ENCODE data around the gene CFAP74. TPM values are rescaled to one million over a fixed set of nuclear protein-coding genes. Genes with fewer than 3 reads are reported as not detected.

CFAP74 gene
- total RNA-seq, 4 donors from 2014 or later: not detected

GRCh38 chr1:1963570-1963969, 40.0 kb downstream of the CFAP74 start:
- Histone ChIP-seq H3K27ac (no peak overlapping the region), H3K36me3 (no peaks in the 10 kb centered on the region), H3K4me1 (no peaks in the 10 kb centered on the region), H3K4me3 (no peak overlapping the region), H3K27me3 (peaks cover 50 to 75% (median 53%) of the 10 kb centered on the region in 3 donors), H3K9me3 (no peaks in the 10 kb centered on the region)
- no peak for ATAC-seq
- intact Hi-C loops (cut with DNase I; ENCODE audit: low total_unique reads): no loop called here
- no peak for DNase-seq
- no peak for TF ChIP-seq CTCF (IDR thresholded peaks at IDR 0.05 in 4 of 5, conservative IDR thresholded peaks at IDR 0.05 in 1 of 5)
- TF ChIP-seq POLR2A (IDR thresholded peaks at IDR 0.05): no peak
- in situ Hi-C loops (cut with MboI; ENCODE audit: low sequenced_read_pairs in 4 of 4): no loop called here

DNA sequence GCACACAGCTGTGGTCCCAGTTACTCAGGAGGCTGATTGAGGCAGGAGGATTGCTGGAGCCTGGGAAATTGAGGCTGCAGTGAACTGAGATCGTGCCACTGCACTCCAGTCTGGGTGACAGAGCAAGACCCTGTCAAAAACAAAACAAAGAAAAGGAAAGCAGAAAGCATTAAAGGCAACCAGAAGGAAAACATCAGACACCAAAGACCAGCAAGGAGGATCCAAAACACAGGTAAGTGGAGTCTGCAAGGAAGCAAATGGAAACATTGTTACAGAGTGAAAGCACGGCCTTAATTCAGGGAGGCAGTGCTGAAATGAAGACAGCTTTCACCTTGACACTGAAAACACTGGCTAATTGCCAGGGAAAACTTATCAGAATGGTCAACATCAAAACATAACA, 40.8 kb downstream of the CFAP74 start:
- H3K27me3 ChIP-seq: peaks cover 51 to 72% (median 60%) of the 10 kb centered on the region in 3 donors
- H3K27ac ChIP-seq: no peak overlapping the region
- DNase-seq (no peak), ATAC-seq (no peak)
- H3K36me3 ChIP-seq: no peaks in the 10 kb centered on the region
- no peak overlapping the region for H3K4me3 ChIP-seq
- in situ Hi-C loops (cut with MboI; ENCODE audit: low sequenced_read_pairs in 4 of 4): no loop called here
- TF ChIP-seq POLR2A (IDR thresholded peaks at IDR 0.05) (no peak), CTCF (IDR thresholded peaks at IDR 0.05 in 4 of 5, conservative IDR thresholded peaks at IDR 0.05 in 1 of 5) (no peak)
- no peaks in the 10 kb centered on the region for H3K4me1 ChIP-seq
- intact Hi-C loops (cut with DNase I; ENCODE audit: low total_unique reads): no loop called here
- no peaks in the 10 kb centered on the region for H3K9me3 ChIP-seq

DNA sequence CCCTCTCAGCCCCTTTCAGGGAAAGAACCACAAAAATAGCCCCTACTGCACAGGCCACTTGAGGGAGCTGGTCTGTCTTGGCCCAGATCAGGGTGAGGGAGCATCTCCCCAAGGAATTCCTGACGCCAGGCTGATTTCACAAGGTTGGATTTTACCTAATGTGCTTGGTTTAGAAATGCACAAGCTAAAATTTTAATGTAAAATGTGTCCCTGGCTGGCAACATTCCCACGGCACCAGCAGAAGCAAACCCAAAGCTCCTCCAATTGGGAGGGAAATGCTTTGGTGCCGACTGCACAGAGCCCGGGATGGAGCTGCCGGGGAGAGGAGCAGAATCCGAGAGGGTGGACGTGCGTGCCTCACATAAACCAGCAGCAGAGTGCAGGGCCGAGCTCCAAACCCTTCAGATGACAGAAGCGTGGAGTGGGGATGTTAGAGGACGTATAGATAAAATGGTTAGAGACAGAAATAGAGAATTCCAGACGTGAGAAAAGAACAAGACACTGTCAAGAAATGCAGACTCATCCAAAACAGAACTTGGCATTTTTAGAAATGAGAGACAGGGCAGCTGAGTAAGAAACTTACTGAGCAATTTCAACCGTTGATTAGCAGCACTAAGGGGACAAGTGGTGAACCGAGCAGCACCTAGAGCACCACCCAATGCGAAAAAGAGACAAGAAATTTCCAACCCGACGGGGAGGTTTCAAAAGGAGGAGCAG, 42.9 kb downstream of the CFAP74 start:
- Histone ChIP-seq H3K4me3 (no peak overlapping the region), H3K9me3 (no peaks in the 10 kb centered on the region), H3K4me1 (no peaks in the 10 kb centered on the region), H3K27me3 (peaks cover 46 to 66% (median 53%) of the 10 kb centered on the region in 3 donors), H3K36me3 (no peaks in the 10 kb centered on the region), H3K27ac (no peak overlapping the region)
- no peak for DNase-seq
- intact Hi-C loops (cut with DNase I; ENCODE audit: low total_unique reads): loop anchor here (1.0 kb wide), 1 partner anchor 85 kb away; no protein-coding TSS in a partner anchor
- in situ Hi-C loops (cut with MboI; ENCODE audit: low sequenced_read_pairs in 4 of 4): no loop called here
- TF ChIP-seq CTCF (IDR thresholded peaks at IDR 0.05 in 4 of 5, conservative IDR thresholded peaks at IDR 0.05 in 1 of 5) (no peak), POLR2A (IDR thresholded peaks at IDR 0.05) (no peak)
- ATAC-seq: no peak

GRCh38 chr1:1959840-1960479, 43.6 kb downstream of the CFAP74 start:
- Histone ChIP-seq H3K27me3 (peaks cover 40 to 59% (median 48%) of the 10 kb centered on the region in 3 donors), H3K4me1 (no peaks in the 10 kb centered on the region), H3K9me3 (no peaks in the 10 kb centered on the region), H3K36me3 (no peaks in the 10 kb centered on the region), H3K27ac (no peak overlapping the region), H3K4me3 (no peak overlapping the region)
- TF ChIP-seq CTCF (IDR thresholded peaks at IDR 0.05 in 4 of 5, conservative IDR thresholded peaks at IDR 0.05 in 1 of 5) (peak in 4 of 5 experiments; percentile 36 to 61 (median 56)), POLR2A (IDR thresholded peaks at IDR 0.05) (no peak)
- DNase-seq (peak; percentile 9 to 37), ATAC-seq (peak in 1 of 2 donors; percentile 41)
- intact Hi-C loops (cut with DNase I; ENCODE audit: low total_unique reads) (loop anchor here (1.0 kb wide), 1 partner anchor 85 kb away; no protein-coding TSS in a partner anchor), in situ Hi-C loops (cut with MboI; ENCODE audit: low sequenced_read_pairs in 4 of 4) (no loop called here)
